ENCODE results near the gene CCND1. TPM values are rescaled to one million over a fixed set of nuclear protein-coding genes. Genes with fewer than 3 reads are reported as not detected.

CCND1 gene
- total and polyA plus RNA-seq, 9 of the 15 experiments (the other 6 are each of a cell fraction or from before 2014, with no cell fraction given): 0.04 to 23.3 (median 3.8) TPM

DNA sequence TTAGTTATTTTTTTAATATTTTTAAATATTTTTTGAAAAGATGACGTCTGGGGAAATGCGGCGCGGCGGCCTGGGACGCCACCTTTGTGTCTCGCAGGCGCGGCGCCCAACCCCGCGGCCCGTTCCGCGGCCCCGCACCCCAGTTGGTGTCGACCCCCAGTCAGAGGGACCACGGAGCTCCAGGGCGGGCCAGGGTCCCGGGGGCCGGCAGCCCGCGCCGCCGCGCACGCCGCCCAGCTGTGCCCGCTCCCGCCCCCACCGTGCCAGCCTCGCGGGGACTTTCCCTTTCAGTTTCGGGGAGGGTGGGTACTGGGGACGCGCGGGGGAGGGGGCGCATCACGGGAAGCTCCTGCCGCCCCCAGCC lies 1.6 kb downstream of the CCND1 start (continued):
- TF ChIP-seq ZBED1 (IDR thresholded peaks at IDR 0.05) (no peak), ZNF431 (CRISPR knock-in tag; IDR thresholded peaks at IDR 0.05) (no peak), POLR2G (IDR thresholded peaks at IDR 0.05; ENCODE audit: low read depth, low read length) (0 out of 2 replicates have a peak, but pooled peaks have one; percentile 2), NONO (IDR thresholded peaks at IDR 0.05; ENCODE audit: low read depth in 2 of 2, low read length in 1 of 2) (no peak), MAZ (CRISPR knock-in tag; conservative IDR thresholded peaks at IDR 0.05 in 1 of 2, IDR thresholded peaks at IDR 0.05 in 1 of 2) (no peak), FOXJ3 (CRISPR knock-in tag; IDR thresholded peaks at IDR 0.05) (no peak), TARDBP (IDR thresholded peaks at IDR 0.05) (no peak), NFIC (IDR thresholded peaks at IDR 0.05) (no peak), ZNF707 (CRISPR knock-in tag; conservative IDR thresholded peaks at IDR 0.05) (no peak), TRIM28 (IDR thresholded peaks at IDR 0.05) (no peak), PTRF (tag; IDR thresholded peaks at IDR 0.05) (no peak), NFXL1 (CRISPR knock-in tag; IDR thresholded peaks at IDR 0.05) (no peak), ZFP36 (IDR thresholded peaks at IDR 0.05; ENCODE audit: low read depth, low read length, partially characterized antibody) (no peak), POLR2B (IDR thresholded peaks at IDR 0.05; ENCODE audit: low read depth, partially characterized antibody) (no peak), KLF13 (tag; IDR thresholded peaks at IDR 0.05; ENCODE audit: borderline replicate concordance, low read depth) (no peak), ZNF609 (CRISPR knock-in tag; IDR thresholded peaks at IDR 0.05; ENCODE audit: borderline replicate concordance) (no peak), ARID2 (IDR thresholded peaks at IDR 0.05) (no peak), GMEB1 (CRISPR knock-in tag; IDR thresholded peaks at IDR 0.05) (no peak), ZFX (CRISPR knock-in tag; IDR thresholded peaks at IDR 0.05) (peak; percentile 36), SMARCE1 (IDR thresholded peaks at IDR 0.05) (no peak), ZBTB5 (IDR thresholded peaks at IDR 0.05) (no peak)
